SK-N-MC (cell line): Measurements from ENCODE around the gene RPS3.

Source experiments
- EZH2 ChIP-seq: fragments of 200-600 bp; sonication (generic); IDR thresholded peaks from one replicate; pipeline ENCODE4 v1.6.1; 2017; ENCODE audit warnings: antibody characterized with exemption
- POLR2AphosphoS5 ChIP-seq: IDR thresholded peaks from 2 replicates; pipeline ENCODE4 v1.6.1; 2012; ENCODE audit warnings: mild to moderate bottlenecking, low read depth, low read length, borderline replicate concordance

- no peak for TF ChIP-seq POLR2AphosphoS5
- no peak for TF ChIP-seq EZH2
These were observed 26.1 kb downstream of the RPS3 start for GRCh38 chr11:75425422-75425821.
